HG02588 (cell line): ENCODE results near the gene EIF4E1B.

Experiments
- ATAC-seq: cut with Tn5 transposase; IDR thresholded peaks from one replicate; pipeline ENCODE4 v1.9.1; 2021; ENCODE audit warnings: mild to moderate bottlenecking, moderate library complexity; ENCODE audit not compliant: unreplicated experiment

EIF4E1B gene

GRCh38 chr5:176625966-176626875 lies 4.3 kb upstream of the EIF4E1B start:
- no peak for ATAC-seq

GRCh38 chr5:176626876-176627236 lies 3.6 kb upstream of the EIF4E1B start:
- no peak for ATAC-seq

DNA sequence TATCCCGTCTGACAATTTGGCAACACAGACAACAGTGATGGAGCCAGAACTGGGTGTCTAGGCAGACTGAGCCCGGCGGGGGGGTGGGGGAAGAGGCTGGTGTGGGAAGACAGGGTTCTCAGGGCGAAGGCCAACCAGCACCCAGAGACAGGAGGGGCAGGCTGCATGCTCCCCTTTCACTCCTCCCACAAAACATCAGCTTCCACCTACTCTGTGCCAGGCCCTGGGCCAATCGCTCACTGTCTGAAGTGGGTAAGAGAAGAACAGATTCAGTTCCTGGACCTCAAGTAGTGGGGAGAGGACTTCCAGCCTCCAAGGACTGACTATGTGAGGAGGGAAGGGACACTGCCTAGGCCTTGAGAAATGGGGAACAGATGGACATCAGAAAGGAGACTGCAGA lies 2.9 kb upstream of the EIF4E1B start:
- ATAC-seq, result no peak

DNA sequence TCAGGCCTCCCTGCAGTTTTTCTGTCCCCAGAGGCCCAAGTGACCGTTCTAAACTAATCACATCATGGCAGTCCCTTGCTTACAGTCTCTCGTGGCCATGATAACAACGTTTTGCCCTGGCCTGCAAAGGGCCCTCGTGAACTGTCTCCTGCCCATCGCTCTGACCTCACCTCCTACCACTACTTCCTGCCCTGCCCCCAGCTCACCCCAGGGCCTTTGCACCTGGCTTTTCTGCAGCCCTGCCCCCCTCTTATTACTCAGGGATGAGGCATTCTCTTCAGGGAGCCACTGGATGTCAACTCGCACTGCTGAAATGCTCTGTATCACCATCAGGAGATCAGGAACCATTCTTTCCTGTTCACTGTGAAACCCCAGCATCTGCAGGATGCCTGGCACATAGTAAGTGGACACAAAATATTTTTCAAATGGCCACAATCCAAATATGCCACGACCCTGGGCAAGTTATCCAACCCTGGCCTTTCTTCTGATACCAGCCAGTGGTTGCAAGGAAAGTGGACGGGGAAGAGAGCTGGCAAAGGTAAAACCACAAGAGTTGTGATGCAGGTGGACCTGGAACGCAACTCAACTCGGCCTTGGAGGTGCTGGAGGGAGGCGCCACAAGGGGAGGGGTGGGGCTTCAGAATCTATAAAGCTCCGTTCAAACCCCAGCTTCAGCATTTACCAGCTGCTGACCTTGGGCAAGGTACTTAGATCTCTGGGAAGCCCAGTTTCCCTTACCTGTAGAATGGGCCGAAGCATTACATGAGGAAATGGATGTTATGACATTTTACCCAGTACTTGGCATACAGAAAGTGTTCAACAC lies 1.9 kb upstream of the EIF4E1B start:
- no peak for ATAC-seq

- ATAC-seq, result no peak
These were observed 1.1 kb upstream of the EIF4E1B start for GRCh38 chr5:176629317-176629852.

DNA sequence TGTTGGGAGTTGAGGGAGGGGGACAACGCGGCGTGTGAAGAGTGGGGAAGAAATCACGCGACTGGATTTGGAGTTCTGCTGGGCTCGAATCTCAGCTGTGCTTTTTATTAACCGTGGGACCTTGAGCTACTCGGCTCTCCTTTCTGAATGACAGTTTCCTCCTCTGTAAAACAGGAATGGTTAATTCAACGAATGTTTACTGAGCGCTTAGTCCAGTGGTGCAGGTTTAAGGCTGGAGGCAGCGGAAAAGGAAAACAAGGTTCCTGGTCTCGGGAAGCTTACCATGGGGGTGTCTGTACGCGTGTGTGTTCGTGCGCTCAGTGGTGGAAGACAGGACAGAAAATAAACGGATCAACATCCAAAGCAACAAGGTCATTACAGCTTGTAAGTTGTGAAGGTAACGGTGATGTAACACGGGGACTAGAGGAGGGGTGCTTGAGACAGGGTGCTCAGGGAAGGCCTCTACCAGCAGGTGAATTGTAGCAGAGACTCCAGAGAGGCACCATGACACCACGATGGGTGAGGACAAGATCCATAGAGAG lies 277 bp downstream of the EIF4E1B start:
- no peak for ATAC-seq

GRCh38 chr5:176631383-176632200 lies 1.1 kb downstream of the EIF4E1B start:
- no peak for ATAC-seq

- no peak for ATAC-seq
These were observed 2.3 kb downstream of the EIF4E1B start for GRCh38 chr5:176632745-176633144.

DNA sequence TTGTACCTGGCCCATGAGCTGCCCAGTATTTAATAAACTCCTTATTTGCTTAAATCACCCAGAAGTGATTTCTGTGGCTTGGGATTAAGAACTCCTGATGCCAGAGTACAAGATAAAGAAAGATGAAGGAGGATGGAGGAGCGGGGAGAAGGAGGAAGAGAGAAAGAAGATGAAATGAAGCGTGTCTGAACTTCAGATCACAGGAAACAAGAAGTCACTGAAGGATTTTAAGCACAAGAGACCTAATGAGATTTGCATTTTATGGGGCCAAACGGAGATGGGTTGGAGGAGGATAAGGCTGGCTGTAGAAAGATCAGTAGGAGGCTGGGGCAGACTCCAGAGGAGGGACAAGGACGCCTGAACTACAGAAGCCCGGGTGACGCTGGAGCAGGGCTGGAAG lies 3.1 kb downstream of the EIF4E1B start:
- ATAC-seq, result no peak

- no peak for ATAC-seq
These were observed 6.0 kb downstream of the EIF4E1B start for GRCh38 chr5:176636426-176636825.

DNA sequence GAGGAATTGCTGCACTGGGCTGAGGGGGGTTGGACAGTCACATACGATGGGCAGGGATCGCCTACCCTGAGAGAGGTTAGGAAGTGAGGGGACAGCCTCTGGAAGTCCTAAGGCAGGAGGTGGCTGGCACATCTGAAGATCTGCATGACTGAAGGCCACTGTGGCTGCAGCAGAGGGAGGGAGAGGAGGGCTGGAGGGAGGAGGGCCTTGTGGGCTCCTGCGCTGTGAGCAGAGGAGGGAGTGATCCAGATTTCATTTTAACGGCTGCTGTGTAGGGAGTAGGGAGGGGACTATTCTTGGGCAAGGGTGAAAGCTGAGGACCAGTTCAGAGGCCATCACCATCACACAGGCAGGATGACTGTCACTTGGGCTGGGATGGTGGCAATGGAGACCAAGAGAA lies 7.1 kb downstream of the EIF4E1B start:
- ATAC-seq, result no peak

DNA sequence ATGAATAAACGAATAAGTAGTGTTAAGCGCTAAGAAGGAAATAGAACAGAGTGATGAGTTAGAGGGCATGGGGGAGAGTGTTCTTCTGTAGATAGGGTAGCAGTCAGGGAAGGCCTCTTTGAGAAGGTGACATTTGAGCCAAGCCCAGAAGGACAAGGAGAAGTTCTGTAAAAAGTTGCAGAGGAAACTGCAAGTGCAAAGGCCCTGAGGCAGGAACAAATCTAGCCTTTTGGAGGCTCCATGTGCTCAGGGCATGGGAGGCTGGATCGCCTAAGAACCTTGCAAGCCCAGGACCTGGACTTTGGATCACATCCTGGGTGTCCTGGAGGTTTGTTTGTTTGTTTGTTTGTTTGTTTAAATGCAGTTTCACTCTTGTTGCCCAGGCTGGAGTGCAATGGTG lies 8.0 kb downstream of the EIF4E1B start:
- ATAC-seq, result no peak

DNA sequence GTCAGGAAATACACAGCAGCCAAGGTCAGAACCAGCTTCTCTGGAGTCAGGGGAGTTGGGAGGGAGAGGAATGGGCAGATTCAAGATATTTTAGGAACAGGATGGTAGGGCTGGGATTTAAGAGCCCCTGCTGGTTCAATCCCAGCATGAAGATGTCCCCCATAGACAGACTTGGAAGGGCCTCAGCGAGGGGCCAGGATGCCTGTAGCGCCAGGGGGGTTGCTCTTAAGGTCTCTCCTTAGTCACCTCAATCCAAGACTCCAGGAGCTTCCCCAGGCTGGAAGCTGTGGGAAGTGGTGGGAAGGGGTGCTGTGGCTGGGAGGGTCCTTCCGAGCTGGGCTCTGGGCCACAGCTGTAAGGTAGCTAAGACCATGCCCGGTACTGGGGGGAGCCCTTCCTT lies 8.7 kb downstream of the EIF4E1B start:
- ATAC-seq, result no peak

DNA sequence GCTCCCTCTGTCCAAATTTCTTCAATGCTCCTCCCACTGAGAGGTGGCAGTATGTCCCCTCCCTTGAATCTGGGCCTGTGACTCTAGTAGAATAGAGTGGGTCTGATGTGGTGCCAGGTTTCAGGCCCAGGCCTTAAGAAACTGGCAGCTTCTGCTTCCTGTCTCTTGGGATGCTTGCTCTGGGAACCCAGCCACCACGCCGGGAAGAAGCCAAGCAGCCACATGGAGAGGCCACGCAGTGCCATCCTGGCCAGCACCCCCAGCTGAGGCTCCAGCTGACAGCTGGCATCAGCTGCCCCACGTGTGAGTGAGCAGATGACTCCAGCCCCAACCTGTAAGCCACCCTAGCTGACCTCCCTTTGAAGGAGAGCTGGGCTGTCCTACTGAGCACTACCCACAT lies 9.5 kb downstream of the EIF4E1B start:
- ATAC-seq, result no peak

- ATAC-seq, result no peak
These were observed 10.1 kb downstream of the EIF4E1B start for GRCh38 chr5:176640616-176641015.

- no peak for ATAC-seq
These were observed 12.4 kb downstream of the EIF4E1B start for GRCh38 chr5:176642675-176643490.

GRCh38 chr5:176643491-176644219 lies 13.2 kb downstream of the EIF4E1B start:
- no peak for ATAC-seq

- ATAC-seq, result no peak
These were observed 13.8 kb downstream of the EIF4E1B start for GRCh38 chr5:176644294-176644693.
